OCI-LY7 (cell line): ENCODE measurements around the gene GRID1.

Experiments used
- CTCF ChIP-seq: fragments of 200-600 bp; sonication (generic); conservative IDR thresholded peaks from 2 replicates; pipeline ENCODE4 v1.5.1; 2014; ENCODE audit warnings: mild to moderate bottlenecking, antibody characterized with exemption, low read length, moderate library complexity, mixed read lengths
- EZH2phosphoT487 ChIP-seq: fragments of 200-600 bp; sonication (generic); IDR thresholded peaks from 2 replicates; pipeline ENCODE4 v1.6.1; 2018; ENCODE audit warnings: low read depth, borderline replicate concordance, mild to moderate bottlenecking, mixed run types, antibody characterized with exemption, low read length, moderate library complexity, mixed read lengths

DNA sequence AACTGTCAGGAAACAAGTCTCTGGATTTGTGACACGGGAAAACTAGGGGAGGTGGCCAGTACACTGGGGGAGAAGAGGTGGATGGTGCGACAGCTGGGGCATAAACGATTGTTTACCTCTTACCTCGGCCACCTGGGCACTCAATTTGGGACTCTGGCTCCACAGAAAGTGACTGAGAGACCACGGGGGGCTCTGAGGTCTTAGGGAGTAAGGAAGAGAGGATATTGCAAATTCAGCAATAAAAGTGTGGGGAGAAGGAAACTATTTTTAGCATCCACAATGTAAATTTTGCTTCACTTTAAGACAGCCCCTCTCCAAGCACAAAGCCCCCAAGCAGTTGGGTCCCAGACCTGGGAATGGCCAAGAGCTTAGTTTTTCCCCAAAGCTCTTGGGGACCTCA, 440.5 kb downstream of the GRID1 start:
- no peak for TF ChIP-seq CTCF
- TF ChIP-seq EZH2phosphoT487 = no peak
